HG02588 (cell line): ENCODE results near the gene COL25A1.
"Not testable (repeated sequence)": the region's sequence is repeated elsewhere in the genome, so short reads cannot be mapped to it uniquely, and the experiment has no call there.

Experiments used
- ATAC-seq: cut with Tn5 transposase; IDR thresholded peaks from one replicate; pipeline ENCODE4 v1.9.1; 2021; ENCODE audit warnings: mild to moderate bottlenecking, moderate library complexity; ENCODE audit not compliant: unreplicated experiment

COL25A1 gene

GRCh38 chr4:109131559-109131958 is 170.9 kb downstream of the COL25A1 start:
- no peak for ATAC-seq

DNA sequence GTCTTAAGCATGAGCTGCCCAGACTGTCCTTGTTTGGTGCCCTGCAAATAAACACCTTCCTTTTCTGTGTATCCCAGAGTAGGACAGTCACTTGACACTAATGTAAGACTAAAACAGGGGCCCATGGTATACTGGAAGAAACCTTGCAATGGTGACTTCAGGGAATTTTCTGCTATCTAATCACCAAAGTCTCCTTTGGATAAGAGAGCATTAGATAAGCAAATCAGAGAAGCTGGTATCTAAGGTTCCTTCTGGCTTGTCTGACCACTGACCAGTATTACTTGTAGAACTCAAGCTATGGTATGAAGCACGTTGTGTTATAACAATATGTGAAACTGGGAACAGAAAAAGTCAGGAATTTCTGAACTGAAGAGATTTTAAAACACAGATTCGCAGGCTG is 173.9 kb downstream of the COL25A1 start:
- no peak for ATAC-seq

DNA sequence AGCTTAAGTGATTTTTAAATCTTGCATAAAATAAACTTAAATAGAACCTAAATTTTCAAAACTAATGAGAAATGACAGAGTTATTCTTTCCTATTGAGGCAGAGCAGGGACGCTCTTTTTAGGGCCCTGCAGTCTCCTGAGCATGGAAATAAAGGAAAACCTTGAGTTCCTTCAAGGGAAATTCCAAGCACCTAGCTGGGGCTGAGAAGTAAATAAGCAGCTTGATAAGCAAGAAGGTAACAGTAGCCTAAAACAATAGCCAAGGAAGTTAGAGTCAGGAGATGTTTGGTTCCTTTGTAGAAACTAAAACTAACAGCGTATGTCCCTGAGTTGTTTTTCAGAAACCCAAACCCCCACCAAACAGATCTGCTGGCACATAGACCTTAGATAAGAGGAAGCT is 174.6 kb downstream of the COL25A1 start:
- ATAC-seq, result no peak

DNA sequence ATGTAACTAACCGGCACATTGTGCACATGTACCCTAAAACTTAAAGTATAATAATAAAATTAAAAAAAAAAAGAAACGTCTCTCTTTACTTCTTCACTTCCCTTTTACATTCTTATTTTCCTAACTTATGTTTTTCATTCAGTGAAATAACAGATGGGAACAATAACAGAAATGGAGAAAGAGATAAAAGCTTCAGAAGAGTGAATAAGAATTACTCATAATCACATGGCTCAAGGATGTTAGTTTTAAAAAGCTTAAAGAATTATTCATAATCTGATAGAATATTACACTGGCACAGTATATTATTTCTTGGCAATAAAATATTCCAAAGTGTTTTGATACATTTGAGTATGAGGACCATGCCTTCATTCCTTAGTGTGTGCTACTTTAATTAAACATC is 175.6 kb downstream of the COL25A1 start:
- no peak for ATAC-seq

DNA sequence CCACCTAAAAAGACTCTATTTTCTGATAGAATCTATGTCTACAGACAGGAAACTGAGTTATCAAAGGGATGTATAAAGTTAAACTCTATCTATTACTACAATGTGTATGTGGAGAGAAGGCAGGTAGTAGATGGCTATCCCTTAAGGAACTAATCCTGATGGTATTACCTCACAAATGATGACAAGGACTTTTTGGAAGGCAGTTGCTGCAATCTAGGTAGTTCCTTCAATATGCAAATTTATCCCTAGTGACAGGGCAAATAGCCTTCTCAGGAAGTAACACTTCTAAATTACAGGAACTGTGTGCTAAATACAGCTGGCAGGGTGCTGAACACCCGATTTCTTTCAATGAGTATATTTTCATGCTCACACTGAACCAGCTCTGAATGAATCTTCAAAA is 177.4 kb downstream of the COL25A1 start:
- no peak for ATAC-seq

DNA sequence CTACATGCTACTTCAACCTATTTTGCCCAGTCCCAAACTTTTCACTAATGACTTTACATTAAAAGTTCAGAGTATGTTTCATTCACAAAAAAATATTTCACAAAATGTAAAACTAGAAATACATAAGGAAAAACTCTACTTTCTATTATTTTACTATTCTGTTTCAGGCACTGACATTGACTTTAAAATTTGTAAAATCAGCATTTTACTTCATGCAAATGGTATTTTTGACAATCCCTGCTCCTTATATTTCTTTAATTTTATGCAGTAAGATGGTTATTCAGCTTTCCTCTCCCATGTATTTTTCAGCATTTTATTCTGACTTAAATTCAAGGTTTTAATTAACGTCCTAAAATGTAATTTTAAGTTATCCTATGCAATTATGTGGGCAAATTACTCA is 178.5 kb downstream of the COL25A1 start:
- ATAC-seq, result no peak

DNA sequence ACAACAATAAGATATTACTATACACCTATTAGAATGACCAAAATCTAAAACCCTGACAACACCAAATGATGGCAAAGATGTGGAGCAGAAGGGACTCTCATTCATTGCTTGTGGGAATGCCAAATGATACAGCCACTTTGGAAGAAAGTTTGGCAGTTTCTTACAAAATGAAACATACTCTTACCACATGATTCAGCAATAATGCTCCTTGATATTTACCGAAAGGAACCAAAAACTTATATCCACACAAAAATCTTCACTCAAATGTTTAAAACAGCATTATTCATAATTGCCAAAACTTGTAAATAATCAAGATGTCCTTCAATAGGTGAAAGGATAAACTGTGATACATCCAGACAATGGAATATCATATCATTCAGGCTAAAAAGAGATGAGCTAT is 180.9 kb downstream of the COL25A1 start:
- no peak for ATAC-seq

DNA sequence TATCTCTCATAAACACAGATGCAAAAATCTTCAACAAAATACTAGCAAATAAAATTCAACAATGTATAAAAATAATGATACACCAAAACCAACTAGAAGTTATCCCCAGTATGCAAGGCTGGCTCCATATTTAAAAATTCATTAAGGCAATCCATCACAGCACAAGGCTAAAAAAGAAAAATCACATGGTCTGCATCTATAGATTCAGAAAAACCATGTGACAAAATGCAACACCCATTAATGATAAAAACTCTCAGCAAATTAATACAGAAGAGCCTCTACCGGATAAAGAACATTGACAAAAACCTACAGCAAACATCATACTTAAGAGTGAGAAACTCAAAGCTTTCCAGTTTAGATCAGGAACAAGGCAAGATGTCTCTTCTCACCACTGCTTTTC is 182.6 kb downstream of the COL25A1 start:
- ATAC-seq, result no peak

GRCh38 chr4:109118635-109119034 is 183.8 kb downstream of the COL25A1 start:
- no peak for ATAC-seq

- no peak for ATAC-seq
Observed at GRCh38 chr4:109114501-109114900, 188.0 kb downstream of the COL25A1 start.

DNA sequence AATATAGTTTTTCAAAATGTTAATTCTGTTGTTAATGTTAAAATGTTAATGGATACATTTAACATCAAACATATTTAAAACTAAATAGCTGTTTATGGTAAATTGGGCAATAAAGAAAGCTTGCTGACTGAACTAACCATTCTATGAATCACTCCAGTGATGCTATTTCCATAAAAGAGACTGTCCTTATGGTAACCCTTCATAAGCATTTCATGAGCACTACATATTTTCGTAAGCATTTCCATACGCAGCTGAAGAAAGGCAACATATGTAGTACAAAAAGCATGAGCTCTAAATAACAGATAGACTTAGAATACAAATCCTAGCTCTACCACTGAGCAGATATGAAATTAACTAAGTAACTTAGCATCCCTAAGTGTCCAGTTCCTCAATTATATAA is 188.9 kb downstream of the COL25A1 start:
- ATAC-seq, result no peak

DNA sequence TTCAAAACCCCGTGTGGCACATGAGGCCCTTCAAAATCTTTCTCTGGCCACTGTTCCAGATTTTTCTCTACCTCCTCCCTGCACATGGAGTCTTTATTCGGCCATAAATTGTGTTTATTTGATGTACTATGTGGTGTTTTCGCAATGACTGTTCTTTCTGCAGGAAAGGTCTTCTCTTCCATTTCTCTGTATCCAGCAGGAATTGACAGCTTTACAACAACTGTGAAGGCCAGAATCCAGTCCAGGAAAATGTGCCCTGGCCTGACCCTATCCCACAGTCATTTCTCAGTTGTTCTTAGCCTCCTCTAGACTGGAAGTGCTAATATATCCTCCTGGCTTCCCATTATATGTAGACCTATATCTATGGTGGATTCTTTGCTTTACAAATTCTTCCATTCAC is 191.4 kb downstream of the COL25A1 start:
- ATAC-seq, result no peak

DNA sequence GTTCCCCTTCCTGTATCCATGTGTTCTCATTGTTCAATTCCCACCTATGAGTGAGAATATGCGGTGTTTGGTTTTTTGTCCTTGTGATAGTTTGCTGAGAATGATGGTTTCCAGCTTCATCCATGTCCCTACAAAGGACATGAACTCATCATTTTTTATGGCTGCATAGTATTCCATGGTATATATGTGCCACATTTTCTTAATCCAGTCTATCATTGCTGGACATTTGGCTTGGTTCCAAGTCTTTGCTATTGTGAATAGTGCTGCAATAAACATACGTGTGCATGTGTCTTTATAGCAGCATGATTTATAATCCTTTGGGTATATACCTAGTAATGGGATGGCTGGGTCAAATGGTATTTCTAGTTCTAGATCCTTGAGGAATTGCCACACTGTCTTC is 194.2 kb downstream of the COL25A1 start:
- not testable (repeated sequence) for ATAC-seq

DNA sequence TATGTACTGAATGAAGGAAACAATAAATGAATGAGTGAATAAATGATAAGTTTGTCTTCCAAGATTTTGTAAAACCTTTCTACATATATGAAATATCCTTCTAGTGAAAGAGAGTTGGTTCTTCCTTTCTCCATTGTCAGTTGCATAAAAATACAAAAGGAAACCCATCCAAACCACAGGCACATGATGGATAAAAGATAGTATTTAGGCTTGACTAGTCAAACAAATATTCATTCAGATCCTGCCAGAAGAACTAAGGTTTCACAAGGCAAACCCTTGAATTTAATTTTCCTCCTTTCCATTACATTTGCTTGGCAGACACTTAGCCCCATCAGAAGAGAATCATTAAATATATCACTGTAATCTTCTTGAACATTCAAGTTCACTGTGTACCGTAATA is 208.4 kb downstream of the COL25A1 start:
- no peak for ATAC-seq

DNA sequence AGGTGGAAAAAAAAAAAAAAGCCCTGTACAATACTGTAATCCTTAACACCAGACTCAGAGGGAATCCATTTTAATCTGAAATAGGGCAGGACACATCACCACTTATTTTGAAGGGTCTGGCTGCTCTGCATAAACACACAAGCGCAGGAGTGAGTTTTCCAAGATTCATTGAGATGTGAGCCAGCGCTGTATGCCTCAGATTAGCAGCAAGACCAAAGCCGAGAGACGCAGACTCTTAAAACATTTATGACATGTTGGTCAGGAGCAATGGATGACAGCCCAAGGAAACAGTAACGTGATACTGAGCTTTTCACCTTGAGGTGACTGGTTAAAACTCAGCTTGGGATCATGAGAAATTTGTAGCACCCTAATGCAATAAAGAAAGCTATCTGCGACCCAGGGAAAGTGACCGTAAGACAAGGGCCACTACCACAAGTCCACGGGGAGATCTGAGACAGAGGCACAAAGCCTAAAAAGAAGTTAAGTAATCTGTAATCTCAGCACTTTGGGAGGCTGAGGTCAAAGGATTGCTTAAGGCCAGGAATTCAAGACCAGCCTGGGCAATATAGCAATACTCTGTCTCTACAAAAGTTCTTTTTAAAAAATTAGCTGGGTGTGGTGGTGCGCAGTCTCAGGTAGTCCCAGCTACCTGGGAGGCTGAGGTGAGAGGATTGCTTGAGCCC is 210.6 kb downstream of the COL25A1 start:
- ATAC-seq, result no peak

DNA sequence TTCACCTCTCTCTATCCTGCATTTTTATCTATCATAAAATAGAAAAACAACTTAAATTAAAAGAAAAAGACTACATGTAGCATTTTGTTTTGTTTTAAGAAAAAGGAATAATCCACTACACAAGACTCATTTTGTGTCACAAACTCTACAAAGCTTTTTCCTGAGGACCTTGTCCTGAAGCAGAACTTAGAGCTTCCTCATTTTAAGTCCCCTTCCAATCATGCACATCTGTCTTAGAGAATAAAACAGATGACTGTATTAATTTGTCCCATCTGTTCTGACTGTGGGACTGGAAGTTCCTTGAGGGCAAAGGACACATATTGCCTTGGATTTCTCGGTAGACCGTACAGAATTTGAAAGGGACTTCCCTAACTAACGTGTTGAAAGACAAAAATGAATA is 218.5 kb downstream of the COL25A1 start:
- ATAC-seq, result no peak

DNA sequence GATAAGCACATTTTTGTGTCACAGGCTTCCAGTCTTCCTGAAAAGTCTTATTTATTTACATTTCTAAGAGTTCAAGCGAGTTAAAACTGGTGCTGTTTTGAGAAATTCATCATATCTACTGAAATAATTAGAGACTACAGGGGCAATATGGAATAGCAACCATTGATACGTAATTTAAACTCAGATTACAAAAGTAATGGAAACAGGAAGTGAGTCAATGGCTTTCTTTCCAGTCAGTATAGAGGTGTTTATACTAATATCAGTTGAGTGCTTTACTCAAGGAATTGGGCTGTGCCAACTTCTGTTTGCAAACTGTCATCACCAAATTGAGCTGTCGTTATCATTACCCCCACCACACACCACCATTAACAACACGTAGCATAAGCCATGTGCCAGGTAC is 222.7 kb downstream of the COL25A1 start:
- no peak for ATAC-seq

GRCh38 chr4:109079201-109079600 is 223.3 kb downstream of the COL25A1 start:
- no peak for ATAC-seq

DNA sequence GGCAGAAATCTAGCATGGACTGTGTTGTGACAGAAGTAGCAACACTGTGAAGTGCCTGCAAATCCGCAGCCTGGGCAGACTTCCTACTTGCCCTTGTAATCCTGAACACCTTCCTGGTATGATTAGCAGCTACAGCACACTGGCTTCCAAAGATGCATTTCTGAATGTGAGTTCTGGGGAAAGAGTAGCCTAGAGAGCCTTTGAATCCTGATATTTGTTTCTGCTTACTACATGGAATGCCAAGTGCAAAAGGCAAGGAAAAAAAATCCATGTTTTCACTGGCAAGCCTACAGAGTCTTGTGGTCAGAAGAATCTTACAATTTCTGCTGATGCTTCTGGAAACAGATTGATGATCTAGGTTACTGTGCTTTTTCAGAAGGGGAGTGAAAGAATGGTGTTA is 223.7 kb downstream of the COL25A1 start:
- ATAC-seq, result no peak

GRCh38 chr4:109077505-109077904 is 225.0 kb downstream of the COL25A1 start:
- ATAC-seq, result no peak

GRCh38 chr4:109076709-109077108 is 225.7 kb downstream of the COL25A1 start:
- not testable (repeated sequence) for ATAC-seq

GRCh38 chr4:109075621-109076020 is 226.8 kb downstream of the COL25A1 start:
- ATAC-seq, result no peak

DNA sequence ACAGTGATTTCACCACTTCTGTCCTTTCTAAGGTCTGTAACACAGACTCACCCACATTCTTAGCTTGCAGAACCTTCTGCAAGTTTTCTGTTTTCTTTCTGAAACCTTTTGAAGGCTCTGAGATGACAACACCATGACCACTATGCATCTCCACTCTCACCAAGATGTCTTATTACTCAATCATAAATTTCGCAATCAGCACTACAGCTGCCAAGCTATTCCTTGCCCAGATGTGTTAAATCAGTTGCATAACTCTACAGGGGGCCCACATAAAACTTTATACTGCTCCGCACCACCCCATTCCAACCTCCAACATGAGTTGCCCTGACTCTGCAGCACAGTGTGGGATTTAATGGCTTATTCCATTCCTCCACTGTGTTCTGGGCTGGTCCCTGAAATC is 229.9 kb downstream of the COL25A1 start:
- ATAC-seq, result no peak
